Fibroblast of skin of left quadriceps (primary cell): Measurements from ENCODE around the gene ADCY2.

Experiments used
- DNase-seq, 2 experiments: peaks; one replicate each; pipeline ENCODE4 v3.0.0-alpha.2; 2013; ENCODE audit warnings: low read depth in 2 of 2

Gene ADCY2

GRCh38 chr5:7745882-7746610, 350.1 kb downstream of the ADCY2 start:
- peak; percentile 24 to 38 for DNase-seq

GRCh38 chr5:7747728-7748127, 351.8 kb downstream of the ADCY2 start:
- no peak for DNase-seq

- DNase-seq, result no peak
These were observed 353.7 kb downstream of the ADCY2 start for GRCh38 chr5:7749626-7750025.

GRCh38 chr5:7751874-7752273, 355.9 kb downstream of the ADCY2 start:
- no peak for DNase-seq

GRCh38 chr5:7753181-7753580, 357.2 kb downstream of the ADCY2 start:
- DNase-seq, result no peak

GRCh38 chr5:7753596-7753995, 357.7 kb downstream of the ADCY2 start:
- no peak for DNase-seq

- no peak for DNase-seq
These were observed 358.6 kb downstream of the ADCY2 start for GRCh38 chr5:7754490-7754889.

- no peak for DNase-seq
These were observed 359.2 kb downstream of the ADCY2 start for GRCh38 chr5:7754997-7755596.

- no peak for DNase-seq
These were observed 360.0 kb downstream of the ADCY2 start for GRCh38 chr5:7755958-7756357.

GRCh38 chr5:7756453-7756852, 360.5 kb downstream of the ADCY2 start:
- DNase-seq, result no peak

- DNase-seq, result peak; percentile 18 to 21
These were observed 363.4 kb downstream of the ADCY2 start for GRCh38 chr5:7759257-7759871.

- no peak for DNase-seq
These were observed 364.1 kb downstream of the ADCY2 start for GRCh38 chr5:7759951-7760580.

GRCh38 chr5:7762267-7762666, 366.3 kb downstream of the ADCY2 start:
- no peak for DNase-seq

- DNase-seq, result no peak
These were observed 367.7 kb downstream of the ADCY2 start for GRCh38 chr5:7763621-7764072.

GRCh38 chr5:7764452-7764851, 368.5 kb downstream of the ADCY2 start:
- no peak for DNase-seq

- no peak for DNase-seq
These were observed 374.5 kb downstream of the ADCY2 start for GRCh38 chr5:7770436-7770835.

GRCh38 chr5:7772141-7772540, 376.2 kb downstream of the ADCY2 start:
- no peak for DNase-seq

- DNase-seq, result no peak
These were observed 377.2 kb downstream of the ADCY2 start for GRCh38 chr5:7773178-7773577.

GRCh38 chr5:7776442-7776841, 380.5 kb downstream of the ADCY2 start:
- DNase-seq, result no peak

- no peak for DNase-seq
These were observed 383.4 kb downstream of the ADCY2 start for GRCh38 chr5:7779019-7780005.

- no peak for DNase-seq
These were observed 386.0 kb downstream of the ADCY2 start for GRCh38 chr5:7781899-7782298.
